Activated CD4-positive, alpha-beta memory T cell treated with anti-CD3 and anti-CD28 coated beads, Interleukin-2, amount 10 ng/mL, durations not matched to agents 7 days and 5 days (primary cell): ENCODE measurements around the gene NRCAM. TPM values are rescaled to one million over a fixed set of nuclear protein-coding genes. Genes with fewer than 3 reads are reported as not detected.
"Not testable (repeated sequence)": the region's sequence is repeated elsewhere in the genome, so short reads cannot be mapped to it uniquely, and the experiment has no call there.

Source experiments
- CTCF ChIA-PET: fragments of 350-600 bp; sonication (Branson Sonifier 250); formaldehyde crosslinking; loops from one replicate; lab custom pipeline; 2021; ENCODE audit warnings: antibody characterized with exemption, inconsistent platforms; lab: Charles Lee
- POLR2A ChIA-PET: fragments of 350-600 bp; sonication (Branson Sonifier 250); formaldehyde crosslinking; loops from one replicate; lab custom pipeline; 2021; ENCODE audit warnings: antibody characterized with exemption; lab: Charles Lee
- DNase-seq: peaks from one replicate; pipeline ENCODE4 v3.0.0-alpha.2; 2020
- H3K27ac Mint-ChIP-seq: one replicate; pipeline ENCODE4 v1.8.0; 2021; ENCODE audit warnings: mild to moderate bottlenecking, mixed read lengths
- H3K27me3 Mint-ChIP-seq: one replicate; pipeline ENCODE4 v1.8.0; 2021; ENCODE audit warnings: mixed read lengths
- H3K36me3 Mint-ChIP-seq: one replicate; pipeline ENCODE4 v1.8.0; 2021; ENCODE audit warnings: low read depth, mixed read lengths
- H3K4me1 Mint-ChIP-seq: one replicate; pipeline ENCODE4 v1.8.0; 2021; ENCODE audit warnings: mixed read lengths
- H3K4me3 Mint-ChIP-seq: one replicate; pipeline ENCODE4 v1.8.0; 2021; ENCODE audit warnings: mild to moderate bottlenecking, mixed read lengths
- H3K9me3 Mint-ChIP-seq: one replicate; pipeline ENCODE4 v1.8.0; 2021; ENCODE audit warnings: mixed read lengths
- total RNA-seq, 2 experiments: library from RNA; stranded (reverse); gene quantifications; one replicate each; pipeline ENCODE4 v1.2.3, GENCODE V29; 2021

Gene NRCAM
- total RNA-seq, 2 experiments from 2014 or later = not detected

- H3K9me3 Mint-ChIP-seq = no peaks in the 10 kb centered on the region
- no peak overlapping the region for H3K4me3 Mint-ChIP-seq
- no peaks in the 10 kb centered on the region for H3K4me1 Mint-ChIP-seq
- POLR2A ChIA-PET = no interaction called here
- H3K27me3 Mint-ChIP-seq = no peaks in the 10 kb centered on the region
- H3K27ac Mint-ChIP-seq = no peak overlapping the region
- CTCF ChIA-PET = no interaction called here
- DNase-seq = no peak
- H3K36me3 Mint-ChIP-seq = peaks cover 25% of the 10 kb centered on the region
Observed at GRCh38 chr7:108479751-108480150, 23.5 kb upstream of the NRCAM start.

- CTCF ChIA-PET = no interaction called here
- no peaks in the 10 kb centered on the region for H3K27me3 Mint-ChIP-seq
- DNase-seq = no peak
- H3K36me3 Mint-ChIP-seq = peaks cover 25% of the 10 kb centered on the region
- no peak overlapping the region for H3K27ac Mint-ChIP-seq
- H3K9me3 Mint-ChIP-seq = no peaks in the 10 kb centered on the region
- H3K4me3 Mint-ChIP-seq = no peak overlapping the region
- POLR2A ChIA-PET = no interaction called here
- no peaks in the 10 kb centered on the region for H3K4me1 Mint-ChIP-seq
Observed at GRCh38 chr7:108479118-108479517, 22.9 kb upstream of the NRCAM start.

GRCh38 chr7:108468246-108468645 lies 12.0 kb upstream of the NRCAM start:
- Mint-ChIP-seq H3K27me3 (peaks cover 10% of the 10 kb centered on the region), H3K4me1 (no peaks in the 10 kb centered on the region), H3K27ac (no peak overlapping the region), H3K4me3 (no peak overlapping the region), H3K36me3 (no peaks in the 10 kb centered on the region), H3K9me3 (no peaks in the 10 kb centered on the region)
- POLR2A ChIA-PET = no interaction called here
- CTCF ChIA-PET = no interaction called here
- DNase-seq = no peak

- CTCF ChIA-PET = interaction anchor here (0.6 to 1.7 kb wide), 2 partner anchors 10 to 252 kb away, joined by 3 read pairs; no protein-coding TSS in a partner anchor
Observed at GRCh38 chr7:108467391-108467790, 11.2 kb upstream of the NRCAM start.

GRCh38 chr7:108466322-108466721 lies 10.1 kb upstream of the NRCAM start:
- H3K27me3 Mint-ChIP-seq = peaks cover 16% of the 10 kb centered on the region
- H3K4me3 Mint-ChIP-seq, H3K27ac Mint-ChIP-seq, H3K9me3 Mint-ChIP-seq, H3K36me3 Mint-ChIP-seq, POLR2A ChIA-PET, H3K4me1 Mint-ChIP-seq, DNase-seq: not testable (repeated sequence)
- CTCF ChIA-PET = interaction anchor here (1.7 kb wide), 1 partner anchor 9 kb away, joined by 3 read pairs; no protein-coding TSS in a partner anchor

More at GRCh38 chr7:108467391-108467790, 11.2 kb upstream of the NRCAM start:
- Mint-ChIP-seq H3K27ac (no peak overlapping the region), H3K4me1 (no peaks in the 10 kb centered on the region), H3K36me3 (no peaks in the 10 kb centered on the region), H3K9me3 (no peaks in the 10 kb centered on the region), H3K27me3 (peaks cover 10% of the 10 kb centered on the region), H3K4me3 (no peak overlapping the region)
- DNase-seq = no peak
- POLR2A ChIA-PET = no interaction called here

- Mint-ChIP-seq H3K27me3 (peaks cover 26% of the 10 kb centered on the region), H3K36me3 (no peaks in the 10 kb centered on the region), H3K9me3 (no peaks in the 10 kb centered on the region), H3K4me1 (no peaks in the 10 kb centered on the region), H3K4me3 (no peak overlapping the region), H3K27ac (no peak overlapping the region)
- POLR2A ChIA-PET = no interaction called here
- DNase-seq = no peak
- CTCF ChIA-PET = no interaction called here
Observed at GRCh38 chr7:108464743-108465142, 8.5 kb upstream of the NRCAM start.

GRCh38 chr7:108463613-108464012 lies 7.4 kb upstream of the NRCAM start:
- no peaks in the 10 kb centered on the region for H3K9me3 Mint-ChIP-seq
- DNase-seq = no peak
- H3K4me1 Mint-ChIP-seq = no peaks in the 10 kb centered on the region
- peaks cover 32% of the 10 kb centered on the region for H3K27me3 Mint-ChIP-seq
- no peaks in the 10 kb centered on the region for H3K36me3 Mint-ChIP-seq
- ChIA-PET CTCF (no interaction called here), POLR2A (no interaction called here)
- no peak overlapping the region for H3K4me3 Mint-ChIP-seq
- no peak overlapping the region for H3K27ac Mint-ChIP-seq

GRCh38 chr7:108461840-108462239 lies 5.6 kb upstream of the NRCAM start:
- no peak for DNase-seq
- Mint-ChIP-seq H3K36me3 (no peaks in the 10 kb centered on the region), H3K4me3 (no peak overlapping the region), H3K4me1 (peaks cover 5% of the 10 kb centered on the region), H3K27me3 (peaks cover 49% of the 10 kb centered on the region), H3K9me3 (no peaks in the 10 kb centered on the region), H3K27ac (no peak overlapping the region)
- CTCF ChIA-PET = interaction anchor here (0.6 kb wide), 1 partner anchor 45 kb away, joined by 4 read pairs; no protein-coding TSS in a partner anchor
- POLR2A ChIA-PET = no interaction called here

GRCh38 chr7:108460964-108461363 lies 4.7 kb upstream of the NRCAM start:
- DNase-seq = no peak
- Mint-ChIP-seq H3K27ac (no peak overlapping the region), H3K27me3 (peaks cover 50% of the 10 kb centered on the region), H3K4me3 (no peak overlapping the region), H3K9me3 (no peaks in the 10 kb centered on the region), H3K36me3 (no peaks in the 10 kb centered on the region), H3K4me1 (peaks cover 8% of the 10 kb centered on the region)
- ChIA-PET CTCF (no interaction called here), POLR2A (no interaction called here)

- no peaks in the 10 kb centered on the region for H3K9me3 Mint-ChIP-seq
- DNase-seq = no peak
- ChIA-PET CTCF (interaction anchor here (1.0 kb wide), 1 partner anchor 25 kb away, joined by 3 read pairs; no protein-coding TSS in a partner anchor), POLR2A (no interaction called here)
- H3K36me3 Mint-ChIP-seq = no peaks in the 10 kb centered on the region
- no peak overlapping the region for H3K4me3 Mint-ChIP-seq
- H3K27me3 Mint-ChIP-seq = peaks cover 50% of the 10 kb centered on the region
- no peak overlapping the region for H3K27ac Mint-ChIP-seq
- H3K4me1 Mint-ChIP-seq = peaks cover 8% of the 10 kb centered on the region
Observed at GRCh38 chr7:108459922-108460551, 3.8 kb upstream of the NRCAM start.

- Mint-ChIP-seq H3K4me3 (no peak overlapping the region), H3K27ac (no peak overlapping the region), H3K4me1 (peaks cover 10% of the 10 kb centered on the region), H3K9me3 (no peaks in the 10 kb centered on the region), H3K36me3 (no peaks in the 10 kb centered on the region), H3K27me3 (peaks cover 63% of the 10 kb centered on the region)
- no peak for DNase-seq
- POLR2A ChIA-PET = no interaction called here
- CTCF ChIA-PET = interaction anchor here (1.0 kb wide), 1 partner anchor 279 kb away, joined by 3 read pairs; no protein-coding TSS in a partner anchor
Observed at GRCh38 chr7:108457871-108458270, 1.6 kb upstream of the NRCAM start.

GRCh38 chr7:108456845-108457540 lies 757 bp upstream of the NRCAM start:
- POLR2A ChIA-PET = no interaction called here
- Mint-ChIP-seq H3K36me3 (no peaks in the 10 kb centered on the region), H3K27me3 (peaks cover 70% of the 10 kb centered on the region)

GRCh38 chr7:108455551-108455997 lies 662 bp downstream of the NRCAM start:
- CTCF ChIA-PET = no interaction called here
- Mint-ChIP-seq H3K9me3 (no peaks in the 10 kb centered on the region), H3K4me3 (peak overlapping the region; percentile 2), H3K27me3 (peaks cover 68% of the 10 kb centered on the region), H3K27ac (no peak overlapping the region), H3K36me3 (no peaks in the 10 kb centered on the region), H3K4me1 (peaks cover 10% of the 10 kb centered on the region)
- no peak for DNase-seq
- POLR2A ChIA-PET = no interaction called here

More at GRCh38 chr7:108456845-108457540, 757 bp upstream of the NRCAM start:
- CTCF ChIA-PET = interaction anchor here (0.9 to 1.0 kb wide), 2 partner anchors 10 to 278 kb away, joined by 3 read pairs; no protein-coding TSS in a partner anchor
- peaks cover 10% of the 10 kb centered on the region for H3K4me1 Mint-ChIP-seq
- no peak for DNase-seq
- no peaks in the 10 kb centered on the region for H3K9me3 Mint-ChIP-seq
- H3K4me3 Mint-ChIP-seq = no peak overlapping the region
- no peak overlapping the region for H3K27ac Mint-ChIP-seq
